ENCODE data around the gene ZNF710.

- TF ChIP-seq CTCF (IDR thresholded peaks at IDR 0.05) (no peak), POLR2A (IDR thresholded peaks at IDR 0.05) (no peak)
Measured at GRCh38 chr15:90084876-90085423, 83.8 kb downstream of the ZNF710 start.
